GM21786 (cell line): ENCODE results near the gene CACNA1C.

ENCODE experiments used
- ATAC-seq: cut with Tn5 transposase; IDR thresholded peaks from one replicate; pipeline ENCODE4 v1.9.1; 2021; ENCODE audit not compliant: unreplicated experiment

CACNA1C gene

DNA sequence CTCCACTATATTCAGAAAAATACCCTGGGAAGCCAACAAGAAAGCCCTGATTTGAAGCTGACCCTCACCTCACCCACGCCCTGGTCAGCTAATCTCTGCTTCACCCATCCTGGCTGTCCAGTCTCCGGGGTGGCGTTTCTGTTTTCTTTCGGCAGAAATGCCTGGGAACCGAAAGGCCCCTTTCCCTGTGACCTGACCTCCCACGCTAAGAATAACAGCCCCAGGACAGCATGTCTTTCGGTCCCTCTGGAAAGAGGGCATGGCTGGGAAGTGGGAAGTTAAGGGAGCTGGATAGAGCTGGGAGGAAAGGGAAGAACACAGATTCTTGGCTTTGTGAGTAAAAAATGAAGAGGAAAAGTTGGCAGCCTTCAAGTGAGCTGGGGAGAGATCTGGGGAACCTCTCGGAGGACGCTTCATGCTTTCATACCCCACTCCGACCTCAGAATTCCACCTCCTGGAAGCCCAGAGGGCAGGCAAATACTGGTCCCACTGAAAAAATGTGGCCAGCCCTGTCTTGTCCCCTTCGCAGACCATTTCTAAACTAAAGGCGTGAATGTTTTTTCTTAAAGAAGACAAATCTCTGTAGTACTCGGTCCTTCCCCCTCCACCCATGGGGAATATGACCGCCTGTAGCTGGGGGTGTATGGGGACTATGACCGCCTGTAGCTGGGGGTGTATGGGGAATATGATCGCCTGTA, 579.0 kb downstream of the CACNA1C start:
- ATAC-seq = no peak

DNA sequence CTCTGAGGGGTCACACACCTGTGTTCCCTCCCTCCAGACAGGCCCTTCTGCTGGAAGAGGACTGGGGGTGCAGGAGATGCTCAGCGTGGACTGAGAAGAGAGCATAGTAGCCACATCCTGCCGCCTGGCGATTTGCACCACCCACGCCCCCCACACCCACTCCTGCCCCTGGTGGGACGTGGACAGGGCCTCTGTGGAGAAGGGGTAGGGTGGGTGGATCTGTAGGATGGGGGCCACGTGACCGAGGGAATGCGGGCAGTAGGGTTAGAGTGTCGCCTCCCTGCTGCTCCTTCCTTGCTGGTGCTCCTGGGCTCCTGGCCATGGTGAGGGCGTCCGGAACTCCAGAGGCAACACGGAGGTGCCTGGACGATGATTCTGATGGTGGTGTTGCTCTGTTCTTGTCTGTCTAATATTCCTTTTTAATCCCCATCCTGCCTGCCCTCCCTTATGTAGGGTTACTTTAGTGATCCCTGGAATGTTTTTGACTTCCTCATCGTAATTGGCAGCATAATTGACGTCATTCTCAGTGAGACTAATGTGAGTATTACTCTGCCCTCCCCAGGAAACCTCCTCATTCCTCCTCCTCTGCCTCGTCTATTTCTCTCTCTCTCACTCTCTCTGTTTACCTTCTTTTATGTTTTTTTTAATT, 580.5 kb downstream of the CACNA1C start:
- ATAC-seq = no peak

DNA sequence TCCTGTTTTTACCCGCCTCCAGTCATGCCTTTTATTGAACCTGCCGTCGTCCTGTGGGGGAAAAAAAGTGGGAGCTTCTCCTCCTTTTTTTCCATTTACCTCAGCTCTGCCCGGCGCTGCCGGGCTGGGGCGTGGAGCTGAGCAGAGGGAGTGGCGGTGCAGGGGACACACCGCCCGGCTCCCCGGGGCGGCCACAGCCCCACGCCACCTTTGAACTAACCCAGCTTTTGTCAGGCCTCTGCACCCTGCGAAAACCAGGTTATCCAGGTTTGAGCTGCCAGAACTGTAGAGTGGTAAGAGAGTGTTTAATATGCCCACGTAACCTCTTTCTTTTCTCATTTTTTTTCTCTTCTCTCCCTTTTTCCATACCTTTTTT, 581.0 kb downstream of the CACNA1C start:
- no peak for ATAC-seq

DNA sequence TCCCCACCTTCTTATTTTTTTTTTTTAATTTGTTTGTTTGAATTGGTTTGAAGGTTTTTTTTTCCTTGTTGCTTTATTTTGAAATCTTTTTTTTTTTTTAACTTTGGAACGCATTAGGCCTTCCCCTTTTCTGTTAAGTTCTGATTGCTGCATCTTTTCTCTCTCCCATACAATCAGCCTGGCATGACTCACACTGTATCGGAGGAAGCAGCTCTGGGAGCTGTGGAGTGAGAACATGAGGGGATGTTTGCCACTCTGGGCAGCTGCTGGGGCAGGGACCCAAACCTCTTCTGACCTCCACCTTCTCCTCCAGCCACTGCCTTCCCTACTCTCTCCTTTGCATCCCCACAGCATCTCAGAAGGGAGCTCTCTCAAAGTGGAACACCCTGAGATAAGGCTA, 581.7 kb downstream of the CACNA1C start:
- ATAC-seq = no peak

DNA sequence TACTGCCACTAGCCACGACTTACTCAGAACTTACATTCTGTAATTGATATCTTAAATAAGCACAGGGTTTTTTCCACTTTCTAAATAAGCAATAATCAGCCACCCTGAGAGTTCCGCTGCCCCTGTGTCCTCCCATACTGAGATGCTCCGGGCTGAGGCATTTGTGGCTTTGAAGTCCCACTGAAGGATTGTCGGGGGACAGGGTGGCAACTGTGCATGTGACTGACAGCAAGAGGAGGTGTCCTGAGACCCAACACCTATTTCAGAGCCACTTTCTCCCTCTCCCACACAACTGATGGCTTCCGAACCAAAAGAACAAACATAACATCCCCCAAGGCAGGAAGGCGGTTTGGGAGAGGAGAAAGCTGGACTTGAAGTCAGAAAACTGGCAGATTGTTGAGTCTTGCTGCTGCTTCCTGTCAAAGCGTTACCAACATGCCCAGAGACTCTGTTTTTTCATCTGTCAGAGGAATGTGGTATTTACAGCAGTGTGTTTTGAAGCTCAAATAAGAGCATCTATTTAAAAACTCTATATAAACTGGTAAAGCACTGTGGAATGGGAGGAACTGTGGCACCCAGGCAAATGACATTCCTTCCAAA, 584.1 kb downstream of the CACNA1C start:
- no peak for ATAC-seq

DNA sequence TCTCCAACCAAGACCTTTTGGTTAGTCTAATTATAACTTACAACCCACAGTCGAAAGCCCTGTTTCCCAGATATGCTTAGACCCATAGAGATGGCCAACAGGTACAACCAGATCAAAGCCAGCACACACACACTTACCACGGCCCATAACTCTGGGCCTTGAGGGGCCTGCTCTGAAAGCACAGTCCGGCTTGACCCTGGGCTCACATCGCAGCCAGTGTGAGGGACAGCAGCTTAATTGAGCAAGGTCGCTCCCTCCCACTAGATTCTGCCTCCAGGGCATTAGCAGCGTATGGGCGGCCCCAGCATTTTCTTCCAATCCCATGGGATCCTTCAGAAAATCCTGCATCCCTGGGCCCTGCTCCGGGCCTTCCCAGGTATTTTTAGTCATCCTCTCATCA, 584.6 kb downstream of the CACNA1C start:
- ATAC-seq = no peak

DNA sequence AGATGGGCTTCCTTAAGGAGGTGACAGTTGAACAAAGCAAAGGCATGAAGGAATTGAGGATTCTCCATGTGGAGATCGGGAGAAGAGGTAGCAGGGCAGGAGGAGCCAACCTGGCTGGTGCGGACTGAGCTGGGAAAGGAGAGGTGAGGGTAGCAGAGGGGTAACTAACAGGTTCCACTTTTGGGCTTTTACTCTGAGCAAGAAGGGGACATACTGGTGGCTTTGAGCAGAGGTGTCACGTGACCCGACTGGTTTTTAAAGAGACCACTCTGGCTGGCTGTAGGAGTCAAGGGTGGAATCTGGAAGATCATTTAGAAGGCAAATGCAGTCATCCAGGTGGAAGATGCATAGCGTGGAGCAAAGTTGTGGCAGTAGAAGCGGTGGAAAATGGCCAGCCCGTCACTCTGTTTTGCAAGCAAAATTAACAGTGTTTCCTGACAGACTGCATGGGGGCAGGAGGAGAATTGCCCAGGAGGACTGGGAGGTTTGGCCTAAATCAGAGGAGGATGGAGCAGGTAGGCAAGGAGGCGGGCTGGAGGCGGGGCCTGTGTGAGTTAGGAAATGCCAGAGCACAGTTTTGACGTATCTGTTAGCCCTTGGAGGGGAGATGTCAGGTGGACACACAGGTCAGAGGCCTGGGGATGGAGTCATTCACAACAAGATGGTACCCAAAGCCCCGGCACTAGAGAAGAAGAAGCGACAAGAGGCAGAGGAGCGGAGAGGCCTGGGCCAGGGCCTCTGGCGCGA, 585.7 kb downstream of the CACNA1C start:
- no peak for ATAC-seq

DNA sequence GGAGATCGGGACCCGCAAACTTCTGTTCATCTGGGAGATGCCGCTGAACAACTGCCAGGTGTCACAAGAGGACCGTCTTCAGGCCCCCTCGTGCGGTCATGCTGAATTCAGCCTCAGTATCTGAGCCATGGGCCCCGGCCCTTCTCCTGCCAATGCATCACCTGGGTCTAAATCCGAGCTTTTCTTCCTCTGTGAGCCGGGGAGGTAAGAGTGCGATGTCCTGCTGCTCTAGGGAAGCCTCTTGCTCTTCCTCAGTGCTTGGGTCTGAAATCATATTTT, 586.2 kb downstream of the CACNA1C start:
- no peak for ATAC-seq

DNA sequence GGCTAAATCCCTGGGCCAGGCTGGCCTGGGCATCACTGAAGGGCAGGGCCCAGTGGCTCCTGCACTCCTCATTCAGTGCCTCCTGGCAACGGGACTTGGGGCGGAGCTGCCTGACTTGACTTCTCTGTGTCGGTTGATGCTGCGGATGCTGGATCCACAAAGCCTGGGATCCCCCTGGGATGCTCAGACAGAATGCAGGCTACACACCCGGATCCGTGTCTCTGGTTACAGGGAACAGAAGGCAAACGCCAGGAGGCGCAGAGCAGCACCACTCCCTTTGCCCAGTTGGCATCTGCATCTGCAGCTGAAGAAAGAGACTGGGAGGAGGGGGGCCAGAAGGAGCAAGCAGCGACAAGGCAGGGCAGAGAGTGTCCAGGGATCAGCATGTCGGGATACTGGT, 587.5 kb downstream of the CACNA1C start:
- ATAC-seq = no peak

DNA sequence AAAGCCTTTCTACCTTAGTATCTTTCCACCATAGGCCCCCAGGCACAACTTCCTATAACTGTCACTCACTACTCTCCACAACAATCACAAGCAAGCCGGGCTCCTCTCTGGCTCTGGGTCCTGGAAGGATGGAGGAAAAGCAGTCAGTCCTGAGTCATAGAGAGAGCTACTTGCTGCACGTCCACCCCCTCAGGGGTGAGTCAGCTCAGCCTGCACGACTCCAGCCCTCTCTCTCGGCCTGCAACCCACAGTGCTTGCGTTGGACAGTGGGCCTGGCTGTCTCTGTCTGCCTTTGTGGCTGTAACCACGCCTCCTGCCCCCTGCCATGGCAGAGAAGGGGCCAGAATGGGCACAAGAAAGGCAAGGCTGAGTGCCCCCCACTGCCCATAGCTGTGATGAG, 587.9 kb downstream of the CACNA1C start:
- ATAC-seq = no peak

DNA sequence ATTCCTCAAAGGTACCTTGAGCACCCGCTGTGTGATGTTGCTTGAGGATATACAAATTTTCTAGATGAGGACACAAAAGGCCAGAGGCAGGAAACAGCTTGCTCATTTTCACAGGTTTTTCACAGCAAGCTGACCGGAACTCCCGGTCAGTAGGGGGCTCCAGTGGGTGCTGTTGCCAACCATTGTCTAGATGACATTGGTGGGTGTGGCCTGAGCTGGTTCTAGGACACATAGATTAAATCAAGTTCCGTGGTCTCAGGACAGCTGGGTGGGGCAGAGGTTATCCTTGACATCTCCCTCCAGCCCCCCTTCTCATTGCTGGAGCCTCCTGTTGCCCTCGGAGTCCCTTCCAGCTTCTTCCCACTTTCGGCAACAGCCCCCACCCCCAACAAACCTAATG, 588.4 kb downstream of the CACNA1C start:
- ATAC-seq = no peak

DNA sequence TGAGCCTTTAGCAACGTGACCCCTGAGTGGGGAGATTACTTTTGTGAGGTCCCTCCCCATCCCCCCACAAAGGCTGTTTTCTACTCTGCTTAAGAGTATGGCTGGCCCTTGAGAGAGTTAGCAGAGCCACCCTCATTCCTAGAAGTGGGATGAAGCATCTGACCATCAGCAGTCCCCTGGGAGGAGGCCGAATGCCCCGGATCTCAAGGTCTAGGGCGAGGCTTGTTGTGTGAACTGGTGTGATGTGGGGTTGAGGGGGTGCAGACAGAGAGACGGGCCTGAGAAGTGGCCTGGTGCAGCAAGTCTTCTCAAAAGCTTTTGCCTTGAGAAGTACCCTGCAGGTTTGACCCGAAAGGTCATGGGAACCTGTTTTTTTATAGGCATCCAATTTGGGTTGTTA, 589.0 kb downstream of the CACNA1C start:
- no peak for ATAC-seq

DNA sequence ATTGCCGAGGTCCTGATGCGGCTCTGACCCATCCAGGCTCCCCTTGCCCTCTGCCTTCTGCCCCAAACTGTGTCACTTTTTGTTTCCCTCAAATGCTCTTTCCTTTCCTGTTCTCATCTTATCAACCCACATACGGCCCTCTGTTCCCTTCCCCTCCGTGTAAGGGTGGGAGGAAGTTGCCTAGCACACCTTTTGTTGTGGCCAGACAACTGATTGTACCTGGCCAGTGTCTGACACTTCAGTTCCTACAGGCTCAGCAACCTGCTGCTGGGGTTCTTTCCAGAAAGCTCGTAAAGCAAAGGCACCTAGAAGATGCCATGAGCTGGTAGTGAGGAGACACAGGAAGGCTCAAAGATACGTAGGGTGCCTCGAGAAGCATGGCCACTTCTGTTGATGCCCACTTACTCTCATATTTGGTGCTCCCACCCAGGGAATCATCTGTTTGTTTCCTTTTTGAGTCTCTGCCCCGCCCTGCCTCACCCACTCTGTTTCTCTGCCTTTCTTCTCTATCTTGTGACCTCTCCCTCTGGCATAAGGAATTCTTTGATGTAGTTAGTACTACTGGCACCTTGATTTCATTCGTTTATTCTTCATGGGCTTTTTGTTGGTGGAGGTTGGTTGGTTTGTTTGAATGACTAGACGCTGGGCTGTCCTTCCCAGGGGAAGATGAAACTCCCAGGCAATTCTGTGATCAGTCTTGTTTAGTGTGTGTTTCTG, 589.5 kb downstream of the CACNA1C start:
- ATAC-seq = no peak

DNA sequence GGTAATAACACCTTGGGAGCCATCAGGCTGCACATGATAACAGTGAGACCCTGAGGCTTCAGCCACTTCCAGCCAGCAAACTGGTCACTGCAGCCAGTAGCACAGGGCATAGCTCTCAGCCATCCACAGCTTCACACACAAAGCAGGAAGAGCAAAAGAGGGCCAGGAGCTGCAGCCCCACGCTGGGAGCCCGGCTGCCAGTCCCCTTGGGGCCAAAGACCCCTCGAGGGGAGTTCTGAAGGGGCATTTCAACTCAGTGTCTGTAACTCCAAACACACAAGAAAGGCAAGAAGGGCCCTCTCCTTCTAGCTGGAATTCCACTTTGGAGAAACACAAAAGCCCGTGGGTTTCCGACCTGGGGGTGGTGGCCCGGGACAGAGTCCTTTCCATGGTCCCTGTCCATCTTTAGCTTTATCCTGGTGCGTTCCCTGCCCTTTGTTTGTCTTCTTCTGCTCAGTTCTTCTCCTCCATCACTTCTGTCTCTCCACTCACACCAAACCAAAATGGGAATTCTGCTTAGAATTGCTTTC, 590.2 kb downstream of the CACNA1C start:
- ATAC-seq = no peak

DNA sequence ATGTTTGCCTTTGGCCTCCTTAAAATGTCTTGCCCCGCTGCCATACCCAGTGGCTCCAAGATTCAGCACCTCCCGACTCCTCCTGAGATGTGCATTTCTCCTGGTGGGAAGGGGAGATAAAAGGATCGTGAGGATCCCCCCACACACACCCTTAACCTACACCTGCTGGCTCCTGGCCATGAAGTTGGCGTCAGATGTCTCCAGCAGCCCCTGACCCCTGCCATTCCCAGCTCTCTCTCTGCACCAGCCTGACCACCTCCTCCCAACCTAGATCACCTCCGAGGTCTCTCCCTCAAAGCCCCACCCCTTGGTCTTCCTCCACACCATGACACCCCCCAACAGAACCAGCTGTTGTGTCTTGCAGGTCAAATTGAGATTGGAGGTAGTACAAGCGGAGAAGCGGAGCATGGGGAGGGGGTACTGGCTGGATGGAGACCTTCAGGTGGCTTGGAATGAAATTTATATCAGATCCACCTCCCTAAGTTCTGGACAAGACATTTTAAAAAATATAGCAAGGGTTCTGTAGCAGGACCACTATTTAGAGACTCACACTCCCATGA, 590.9 kb downstream of the CACNA1C start:
- no peak for ATAC-seq

DNA sequence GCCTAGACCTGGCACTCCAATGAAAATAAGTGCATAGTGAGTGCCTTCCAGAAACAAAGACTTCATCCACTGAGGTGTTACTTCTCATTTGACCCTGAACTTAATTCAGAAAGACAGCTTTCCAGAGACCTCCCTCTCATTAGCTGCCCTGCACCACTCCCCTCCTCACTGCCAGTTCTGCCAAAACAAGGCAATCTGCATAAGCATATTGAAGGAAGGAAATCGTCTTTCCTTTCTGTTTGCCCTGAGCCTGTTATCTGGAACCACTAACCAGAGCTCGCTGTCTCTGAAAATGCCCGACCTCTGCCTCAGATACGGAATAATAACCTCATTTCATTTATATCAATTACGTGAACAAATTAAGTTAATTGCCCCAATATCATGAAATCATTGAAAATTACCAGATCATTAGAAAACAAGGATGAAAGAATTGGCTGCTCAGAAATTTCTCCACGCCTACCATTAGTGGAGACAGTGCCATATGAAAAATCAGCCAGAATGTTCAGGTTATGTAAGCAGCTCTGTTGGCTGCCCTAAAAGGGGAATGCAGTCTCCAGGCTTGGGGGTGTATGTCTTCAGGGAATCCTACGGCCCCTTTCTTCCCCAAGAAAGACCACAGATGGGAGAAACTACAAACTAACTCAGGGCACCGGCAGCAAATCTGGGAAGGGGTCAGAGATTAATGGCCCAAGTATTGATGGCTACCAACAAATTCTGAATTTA, 592.1 kb downstream of the CACNA1C start:
- ATAC-seq = no peak

DNA sequence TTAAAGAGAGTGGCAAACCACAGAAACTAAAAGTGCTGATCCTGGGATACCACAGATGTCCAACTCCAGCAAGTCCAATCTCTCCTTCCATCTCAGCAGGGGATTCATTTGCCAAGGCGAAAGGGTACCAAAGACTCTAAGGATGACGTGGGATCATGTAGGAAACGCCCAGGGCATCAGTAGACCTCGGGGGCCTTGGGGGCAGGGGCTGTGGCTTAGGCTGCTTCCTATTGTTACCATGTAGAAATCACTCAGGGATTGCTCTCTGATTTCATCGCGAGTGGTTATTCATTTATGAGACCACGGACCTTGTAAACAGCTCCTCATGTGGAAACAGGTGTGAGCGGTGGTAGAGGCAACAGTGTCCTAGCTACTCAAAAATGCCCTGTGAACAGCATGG, 592.7 kb downstream of the CACNA1C start:
- ATAC-seq = no peak

DNA sequence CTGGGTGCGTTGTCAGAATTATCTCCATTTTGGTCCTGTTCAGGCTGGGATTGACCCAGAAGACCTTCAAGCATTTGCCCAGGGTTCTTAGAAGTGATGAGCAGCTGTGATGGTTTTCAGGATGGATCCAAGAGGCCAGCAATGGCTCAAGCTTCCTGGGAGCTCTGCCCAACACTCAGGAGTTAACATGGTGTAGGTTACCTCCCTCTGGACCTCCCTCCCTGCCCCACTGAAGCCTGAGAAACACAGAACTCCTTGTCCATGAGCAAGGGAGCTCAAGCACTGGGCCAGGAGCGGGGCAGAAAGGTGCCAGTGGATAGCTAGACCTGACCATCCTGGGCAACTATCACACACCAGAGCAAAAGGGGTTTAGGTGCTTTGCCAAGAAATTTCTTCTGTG, 593.6 kb downstream of the CACNA1C start:
- no peak for ATAC-seq

DNA sequence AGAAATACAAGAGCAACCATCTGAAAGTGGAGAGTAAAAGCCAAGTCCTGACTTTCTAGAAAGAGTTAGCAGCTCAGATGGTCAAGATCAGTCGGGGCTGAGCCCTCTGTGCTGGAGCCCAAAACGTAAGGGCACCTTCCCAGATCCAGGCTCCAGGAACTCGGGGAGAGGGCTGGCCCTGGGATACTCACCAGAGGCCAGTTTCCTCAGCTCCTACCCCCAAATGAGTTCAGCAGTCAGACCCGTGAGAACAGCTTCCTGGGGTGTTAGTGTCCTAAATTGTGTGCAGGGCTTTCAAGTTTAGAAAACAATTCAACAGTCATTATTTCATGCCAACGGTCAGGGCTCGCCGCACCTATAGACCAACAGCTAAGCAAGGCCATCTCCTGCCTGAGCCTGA, 594.4 kb downstream of the CACNA1C start:
- ATAC-seq = no peak

DNA sequence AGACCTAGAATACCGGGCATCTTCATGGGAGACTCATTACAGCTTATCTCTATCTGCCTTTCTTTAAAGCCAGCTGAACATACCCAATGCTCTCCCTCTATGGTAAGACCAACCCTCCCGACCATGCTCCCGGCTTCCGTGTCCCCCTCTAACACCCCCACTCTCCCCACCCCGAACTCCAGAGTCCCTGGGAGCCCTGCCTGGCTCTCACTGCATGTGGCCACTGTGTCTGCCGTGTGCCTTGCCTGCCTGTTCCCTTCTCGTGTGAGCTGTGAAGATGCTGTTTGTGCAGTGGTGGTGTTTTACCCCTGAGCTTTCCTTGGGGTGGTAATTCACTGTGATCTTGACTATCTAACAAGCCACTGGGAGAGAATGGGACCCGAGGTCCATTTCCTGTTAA, 595.6 kb downstream of the CACNA1C start:
- no peak for ATAC-seq
